ENCODE data around the gene CAMTA1.

CAMTA1 gene

DNA sequence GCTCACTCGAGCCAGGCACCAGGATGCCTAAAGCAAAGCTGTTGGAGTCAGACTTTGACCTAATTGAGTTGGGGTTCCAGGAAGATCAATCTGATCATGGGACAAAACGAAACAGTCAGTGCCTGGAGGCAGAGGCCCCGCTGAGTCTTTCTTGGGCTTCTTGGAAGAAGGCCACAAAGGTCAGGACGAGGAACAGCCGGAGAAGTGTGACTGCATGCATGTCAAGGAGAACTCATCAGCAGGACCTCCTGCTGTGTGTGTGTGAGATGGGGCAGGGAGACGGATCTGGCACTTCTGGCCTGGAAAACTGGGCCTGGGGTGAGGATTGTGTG, 190.8 kb downstream of the CAMTA1 start:
- no peak for DNase-seq (ENCODE audit: low read depth, low spot score)

- no peak for DNase-seq (ENCODE audit: low read depth, low spot score)
These were observed 193.9 kb downstream of the CAMTA1 start for GRCh38 chr1:6979003-6979613.

- DNase-seq (ENCODE audit: low read depth, low spot score): no peak
These were observed 196.3 kb downstream of the CAMTA1 start for GRCh38 chr1:6981595-6981994.

DNA sequence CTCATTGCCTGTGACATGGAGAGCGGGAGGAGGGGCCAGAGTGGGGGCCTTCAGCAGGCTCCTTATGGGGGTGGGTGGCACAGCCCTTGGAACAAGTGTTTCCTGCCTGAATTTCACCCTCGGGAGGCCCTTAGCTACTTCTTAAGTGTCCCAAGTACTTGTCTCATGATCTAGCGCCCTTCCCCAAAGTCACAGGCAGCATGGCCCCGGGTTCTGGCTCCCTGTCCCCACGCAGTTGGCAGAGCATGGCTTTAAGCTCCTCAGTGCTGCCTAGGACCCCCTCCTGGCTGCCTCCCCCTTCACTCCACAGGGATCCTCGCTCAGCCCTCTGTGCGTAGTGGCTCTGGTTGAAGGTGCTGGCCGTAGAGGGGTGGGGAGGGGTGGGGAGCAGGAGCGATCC, 197.2 kb downstream of the CAMTA1 start:
- DNase-seq (ENCODE audit: low read depth, low spot score): no peak

- DNase-seq (ENCODE audit: low read depth, low spot score): no peak
These were observed 197.6 kb downstream of the CAMTA1 start for GRCh38 chr1:6982860-6983259.

DNA sequence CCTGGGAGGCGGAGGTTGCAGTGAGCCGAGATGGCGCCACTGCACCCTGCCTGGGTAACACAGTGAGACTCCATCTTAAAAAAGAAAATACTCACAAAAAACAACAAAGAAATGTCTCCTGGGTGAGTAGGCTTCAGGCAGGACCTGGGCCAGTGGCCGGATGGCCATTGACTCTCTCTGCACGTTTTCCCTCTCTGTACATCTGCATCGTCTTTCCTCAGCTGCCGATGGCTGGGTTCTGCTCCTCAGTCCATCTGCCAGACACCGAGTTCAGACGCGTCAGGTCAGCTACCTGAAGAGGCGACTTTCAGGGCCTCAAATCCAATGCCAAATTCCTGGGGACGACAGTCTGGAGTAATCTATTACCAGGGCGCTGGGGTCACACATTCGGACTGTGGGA, 199.3 kb downstream of the CAMTA1 start:
- no peak for DNase-seq (ENCODE audit: low read depth, low spot score)

GRCh38 chr1:6984986-6985385, 199.7 kb downstream of the CAMTA1 start:
- no peak for DNase-seq (ENCODE audit: low read depth, low spot score)

- DNase-seq (ENCODE audit: low read depth, low spot score): no peak
These were observed 200.5 kb downstream of the CAMTA1 start for GRCh38 chr1:6985549-6986276.

GRCh38 chr1:6986281-6986680, 201.0 kb downstream of the CAMTA1 start:
- no peak for DNase-seq (ENCODE audit: low read depth, low spot score)

DNA sequence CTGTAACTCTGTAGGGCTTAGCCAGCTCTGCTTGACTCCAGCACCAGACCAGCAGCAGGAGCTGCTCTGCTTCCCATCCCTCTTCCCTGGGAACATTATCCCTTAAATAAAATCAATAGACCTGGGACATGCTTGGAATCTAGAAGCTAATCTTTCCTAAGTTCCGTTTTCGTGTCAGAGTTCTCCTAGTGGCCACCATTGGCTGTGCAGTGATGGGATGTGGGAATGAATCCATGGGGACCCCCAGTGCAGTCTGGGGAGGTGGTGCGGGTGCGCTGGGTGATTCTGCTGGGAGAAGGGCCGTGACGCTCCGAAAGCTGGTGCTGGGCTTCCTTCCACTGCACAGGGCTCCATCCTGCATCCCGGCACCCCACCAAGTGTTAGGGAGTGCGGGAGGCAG, 202.7 kb downstream of the CAMTA1 start:
- no peak for DNase-seq (ENCODE audit: low read depth, low spot score)

DNA sequence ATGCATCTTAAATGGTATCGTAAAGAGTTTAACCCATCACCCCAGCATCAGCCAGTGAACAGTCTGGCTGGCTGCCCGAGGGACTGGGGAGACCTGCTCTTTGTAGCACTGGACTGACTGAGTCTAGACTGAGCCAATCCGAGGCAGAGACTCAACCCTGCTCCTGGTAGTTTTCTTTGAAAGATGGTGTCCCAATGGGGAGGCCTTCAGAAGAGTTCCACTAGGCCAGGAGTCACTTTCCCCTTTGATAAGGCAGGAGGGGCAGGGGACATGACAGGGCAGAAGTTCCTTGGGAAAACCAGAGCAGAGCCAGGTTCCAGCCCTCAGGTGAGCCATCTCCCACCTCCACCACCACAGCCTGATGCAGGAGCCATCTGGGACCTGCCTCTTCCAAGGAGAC, 203.5 kb downstream of the CAMTA1 start:
- no peak for DNase-seq (ENCODE audit: low read depth, low spot score)

- no peak for DNase-seq (ENCODE audit: low read depth, low spot score)
These were observed 204.2 kb downstream of the CAMTA1 start for GRCh38 chr1:6989212-6990159.

GRCh38 chr1:6991266-6991665, 206.0 kb downstream of the CAMTA1 start:
- no peak for DNase-seq (ENCODE audit: low read depth, low spot score)

DNA sequence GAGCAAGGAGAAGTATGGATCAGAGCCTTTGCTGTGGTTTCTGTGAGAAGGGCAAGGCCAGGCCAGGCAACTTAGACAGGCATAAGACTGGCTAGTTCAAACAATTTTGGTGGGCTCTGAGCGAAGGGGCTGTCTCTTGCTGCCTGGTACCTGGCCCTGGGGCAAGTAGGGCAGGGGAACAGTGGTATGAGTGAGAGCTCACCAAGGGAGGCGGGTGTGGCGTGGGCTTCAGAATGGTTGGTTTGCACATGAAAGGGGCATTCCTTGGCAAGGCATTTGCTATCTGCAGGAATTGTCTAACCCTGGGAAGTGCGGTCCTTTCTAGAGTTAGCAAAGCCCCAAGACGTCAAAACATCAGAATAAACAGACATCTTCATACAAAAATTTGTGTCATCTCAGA, 210.5 kb downstream of the CAMTA1 start:
- no peak for DNase-seq (ENCODE audit: low read depth, low spot score)

GRCh38 chr1:6996371-6996770, 211.1 kb downstream of the CAMTA1 start:
- DNase-seq (ENCODE audit: low read depth, low spot score): no peak

GRCh38 chr1:6996866-6997265, 211.6 kb downstream of the CAMTA1 start:
- DNase-seq (ENCODE audit: low read depth, low spot score): no peak

DNA sequence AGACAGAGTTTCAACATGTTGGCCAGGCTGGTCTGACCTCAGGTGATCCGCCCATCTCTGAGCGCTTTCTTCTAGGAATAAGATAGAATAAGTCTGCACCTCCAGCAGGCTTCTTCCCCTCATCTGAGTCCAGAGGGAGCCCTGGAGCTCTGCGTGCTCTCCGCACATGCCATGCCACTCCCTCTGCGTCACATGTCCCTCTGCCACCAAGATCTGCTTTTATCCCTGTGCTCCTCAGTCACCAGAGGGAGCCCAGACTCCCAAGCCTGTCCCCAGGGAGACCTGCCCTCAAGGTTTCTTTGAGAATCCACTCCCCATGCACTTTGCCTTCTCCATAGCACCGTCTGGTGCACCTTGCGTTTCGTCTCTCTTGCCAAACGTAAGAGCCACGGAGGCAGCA, 213.0 kb downstream of the CAMTA1 start:
- no peak for DNase-seq (ENCODE audit: low read depth, low spot score)

- no peak for DNase-seq (ENCODE audit: low read depth, low spot score)
These were observed 214.6 kb downstream of the CAMTA1 start for GRCh38 chr1:6999826-7000225.

GRCh38 chr1:7000720-7001119, 215.5 kb downstream of the CAMTA1 start:
- DNase-seq (ENCODE audit: low read depth, low spot score): no peak

GRCh38 chr1:7002728-7003127, 217.5 kb downstream of the CAMTA1 start:
- no peak for DNase-seq (ENCODE audit: low read depth, low spot score)

GRCh38 chr1:7003676-7004075, 218.4 kb downstream of the CAMTA1 start:
- no peak for DNase-seq (ENCODE audit: low read depth, low spot score)

GRCh38 chr1:7004181-7004580, 218.9 kb downstream of the CAMTA1 start:
- DNase-seq (ENCODE audit: low read depth, low spot score): no peak

- no peak for DNase-seq (ENCODE audit: low read depth, low spot score)
These were observed 220.5 kb downstream of the CAMTA1 start for GRCh38 chr1:7005762-7006161.
